Gastrocnemius medialis (tissue), 4 donors: ENCODE results near the gene PRDM8. TPM values are rescaled to one million over a fixed set of nuclear protein-coding genes. Genes with fewer than 3 reads are reported as not detected.

Experiments
- ATAC-seq, 2 donors: fragments of 150-250 bp; one replicate each; pipeline ENCODE4 v1.9.1; 2016
- DNase-seq, 2 donors: peaks; one replicate each; pipeline ENCODE4 v3.0.0-alpha.2; 2019
- H3K27ac ChIP-seq, 4 donors: fragments of 200-600 bp; sonication (generic); 1 replicate in 1 of 4; 2 replicates in 3 of 4; pipeline ENCODE4 v1.5.1; 2016 to 2018; ENCODE audit warnings: mild to moderate bottlenecking in 2 of 4, moderate library complexity in 1 of 4
- H3K27me3 ChIP-seq, 3 donors: fragments of 200-600 bp; sonication (generic) in 2 of 3; 1 replicate in 1 of 3; 2 replicates in 2 of 3; pipeline versions ENCODE4 v1.5.1 to v1.6.0; 2016 to 2019; ENCODE audit warnings: mild to moderate bottlenecking in 1 of 3, moderate library complexity in 1 of 3
- H3K36me3 ChIP-seq, 2 donors: fragments of 200-600 bp; sonication (generic) in 1 of 2; one replicate each; pipeline ENCODE4 v1.5.1; 2017 to 2018
- H3K4me1 ChIP-seq, 2 donors: fragments of 200-600 bp; sonication (generic) in 1 of 2; one replicate each; pipeline ENCODE4 v1.5.1; 2016 to 2017; ENCODE audit warnings: mild to moderate bottlenecking in 2 of 2
- H3K4me3 ChIP-seq, 4 donors: fragments of 200-600 bp; sonication (generic) in 3 of 4; 1 replicate in 1 of 4; 2 replicates in 3 of 4; pipeline ENCODE4 v1.5.1; 2016 to 2019; ENCODE audit warnings: mild to moderate bottlenecking in 2 of 4
- H3K9me3 ChIP-seq, 3 donors: fragments of 200-600 bp; sonication (generic) in 2 of 3; 1 replicate in 1 of 3; 2 replicates in 2 of 3; pipeline ENCODE4 v1.5.1; 2016 to 2019
- POLR2A ChIP-seq, 2 donors: fragments of 450-650 bp; IDR thresholded peaks; one replicate each; pipeline ENCODE4 v1.6.1; 2017; ENCODE audit warnings: antibody characterized with exemption in 2 of 2, mild to moderate bottlenecking in 2 of 2, moderate library complexity in 2 of 2
- in situ Hi-C, 4 donors: fragments of 200-750 bp; cut with MboI; loops; one replicate each; pipeline versions ENCODE4 v1.15.0 to v1.8.0; 2017; ENCODE audit warnings: low sequenced_read_pairs in 4 of 4
- intact Hi-C: fragments of 100-400 bp; cut with DNase I; formaldehyde crosslinking; loops from one replicate; pipeline ENCODE4 v1.15.1; 2023; ENCODE audit warnings: low total_unique reads
- total RNA-seq, 4 donors: library from RNA; depleted of rRNA; stranded (reverse); fragments of >200 nt; gene quantifications; one replicate each; pipeline versions ENCODE4 v1.1.0 to v1.2.3, GENCODE V29; 2016
- TF ChIP-seq, protein P1 (sequence below), 5 experiments: fragments of 450-650 bp in 3 of 5; fragments of 200-600 bp in 2 of 5; sonication (generic) in 2 of 5; IDR thresholded peaks in 4 of 5; conservative IDR thresholded peaks in 1 of 5; 1 replicate in 4 of 5; 2 replicates in 1 of 5; pipeline ENCODE4 v1.5.1; 2016 to 2019; ENCODE audit warnings: antibody characterized with exemption in 5 of 5, mild to moderate bottlenecking in 3 of 5, moderate library complexity in 3 of 5

PRDM8 gene
- total RNA-seq, 4 donors from 2014 or later: 0.24 to 2.7 (median 1.4) TPM

DNA sequence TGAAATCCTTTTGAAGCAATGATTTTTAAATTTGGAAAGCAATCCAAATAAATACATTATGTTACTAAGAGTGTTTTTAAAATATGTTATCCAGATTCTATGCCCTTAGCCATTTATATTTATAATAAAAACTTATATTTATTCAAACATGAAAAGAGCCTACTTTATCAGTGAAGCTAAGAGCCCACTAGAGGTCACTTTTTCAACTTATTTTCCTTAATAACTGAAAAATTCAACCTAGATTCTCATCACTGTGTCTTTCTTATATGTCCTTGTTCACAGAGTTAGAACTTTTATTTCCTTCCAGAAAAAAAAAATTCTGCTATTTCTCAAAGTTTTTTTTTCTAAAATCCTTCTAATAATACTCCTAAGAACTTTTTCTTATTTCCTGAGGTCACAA is 23.9 kb downstream of the PRDM8 start:
- Histone ChIP-seq H3K4me3 (no peak overlapping the region), H3K9me3 (no peaks in the 10 kb centered on the region), H3K27me3 (peaks cover 0 to 17% (median 5%) of the 10 kb centered on the region in 3 donors), H3K36me3 (no peaks in the 10 kb centered on the region), H3K4me1 (no peaks in the 10 kb centered on the region), H3K27ac (no peak overlapping the region)
- ATAC-seq: no peak
- intact Hi-C loops (no loop called here), in situ Hi-C loops (loop anchor here in 1 of 4 donors (25.0 kb wide), 1 partner anchor 1259 kb away; no protein-coding TSS in a partner anchor)
- DNase-seq: no peak
- TF ChIP-seq POLR2A (IDR thresholded peaks at IDR 0.05): no peak
- TF ChIP-seq, protein P1, sequence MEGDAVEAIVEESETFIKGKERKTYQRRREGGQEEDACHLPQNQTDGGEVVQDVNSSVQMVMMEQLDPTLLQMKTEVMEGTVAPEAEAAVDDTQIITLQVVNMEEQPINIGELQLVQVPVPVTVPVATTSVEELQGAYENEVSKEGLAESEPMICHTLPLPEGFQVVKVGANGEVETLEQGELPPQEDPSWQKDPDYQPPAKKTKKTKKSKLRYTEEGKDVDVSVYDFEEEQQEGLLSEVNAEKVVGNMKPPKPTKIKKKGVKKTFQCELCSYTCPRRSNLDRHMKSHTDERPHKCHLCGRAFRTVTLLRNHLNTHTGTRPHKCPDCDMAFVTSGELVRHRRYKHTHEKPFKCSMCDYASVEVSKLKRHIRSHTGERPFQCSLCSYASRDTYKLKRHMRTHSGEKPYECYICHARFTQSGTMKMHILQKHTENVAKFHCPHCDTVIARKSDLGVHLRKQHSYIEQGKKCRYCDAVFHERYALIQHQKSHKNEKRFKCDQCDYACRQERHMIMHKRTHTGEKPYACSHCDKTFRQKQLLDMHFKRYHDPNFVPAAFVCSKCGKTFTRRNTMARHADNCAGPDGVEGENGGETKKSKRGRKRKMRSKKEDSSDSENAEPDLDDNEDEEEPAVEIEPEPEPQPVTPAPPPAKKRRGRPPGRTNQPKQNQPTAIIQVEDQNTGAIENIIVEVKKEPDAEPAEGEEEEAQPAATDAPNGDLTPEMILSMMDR (IDR thresholded peaks at IDR 0.05 in 4 of 5, conservative IDR thresholded peaks at IDR 0.05 in 1 of 5): no peak

DNA sequence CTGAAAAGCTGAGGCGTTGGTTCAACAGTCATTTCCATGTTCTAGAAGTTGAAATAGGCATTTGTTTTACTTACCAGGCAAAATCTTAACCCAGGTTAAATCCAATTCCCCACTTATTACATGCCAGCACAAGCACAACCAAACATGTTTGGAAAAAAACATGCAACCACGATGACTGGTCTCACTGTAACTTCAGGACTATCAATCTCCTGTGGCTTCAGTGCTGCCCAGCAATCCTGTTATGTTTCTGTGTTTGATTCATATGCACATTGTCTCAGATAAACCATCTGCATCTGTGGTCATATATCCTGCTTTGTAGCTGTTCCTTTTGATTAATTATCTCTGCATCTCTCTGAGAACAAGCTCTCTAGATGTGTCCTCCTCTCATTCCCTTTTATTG is 28.3 kb downstream of the PRDM8 start:
- no peaks in the 10 kb centered on the region for H3K9me3 ChIP-seq
- ATAC-seq (no peak), DNase-seq (no peak)
- in situ Hi-C loops (no loop called here), intact Hi-C loops (no loop called here)
- H3K4me1 ChIP-seq: no peaks in the 10 kb centered on the region
- peaks cover 0 to 13% (median 5%) of the 10 kb centered on the region in 3 donors for H3K27me3 ChIP-seq
- H3K27ac ChIP-seq: no peak overlapping the region
- H3K36me3 ChIP-seq: no peaks in the 10 kb centered on the region
- TF ChIP-seq POLR2A (IDR thresholded peaks at IDR 0.05): no peak
- TF ChIP-seq, protein P1 (IDR thresholded peaks at IDR 0.05 in 4 of 5, conservative IDR thresholded peaks at IDR 0.05 in 1 of 5): no peak
- H3K4me3 ChIP-seq: no peak overlapping the region

DNA sequence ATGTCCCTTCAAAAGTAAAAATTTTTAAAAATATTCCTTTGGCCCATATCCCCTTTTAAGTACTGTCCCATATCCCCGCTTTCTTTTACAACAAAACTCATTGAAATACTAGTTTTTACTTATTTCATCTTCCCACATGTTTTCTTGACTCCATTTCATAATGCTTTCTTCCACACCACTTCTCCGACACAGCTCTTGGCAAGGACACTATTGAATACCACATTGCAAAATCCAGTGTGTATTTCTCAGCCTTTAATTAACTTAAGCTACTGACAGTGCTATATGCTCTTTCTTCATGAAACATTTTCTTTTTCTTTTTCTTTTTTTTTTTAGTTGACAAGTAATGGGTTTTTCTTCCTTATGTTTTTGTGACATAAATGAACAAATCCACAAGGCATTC is 28.8 kb downstream of the PRDM8 start:
- TF ChIP-seq POLR2A (IDR thresholded peaks at IDR 0.05): no peak
- TF ChIP-seq, protein P1 (IDR thresholded peaks at IDR 0.05 in 4 of 5, conservative IDR thresholded peaks at IDR 0.05 in 1 of 5): no peak
- no peaks in the 10 kb centered on the region for H3K4me1 ChIP-seq
- H3K36me3 ChIP-seq: no peaks in the 10 kb centered on the region
- H3K9me3 ChIP-seq: no peaks in the 10 kb centered on the region
- intact Hi-C loops: no loop called here
- no peak overlapping the region for H3K4me3 ChIP-seq
- peaks cover 0 to 13% (median 5%) of the 10 kb centered on the region in 3 donors for H3K27me3 ChIP-seq
- ATAC-seq (no peak), DNase-seq (no peak)
- H3K27ac ChIP-seq: no peak overlapping the region
- in situ Hi-C loops: no loop called here

DNA sequence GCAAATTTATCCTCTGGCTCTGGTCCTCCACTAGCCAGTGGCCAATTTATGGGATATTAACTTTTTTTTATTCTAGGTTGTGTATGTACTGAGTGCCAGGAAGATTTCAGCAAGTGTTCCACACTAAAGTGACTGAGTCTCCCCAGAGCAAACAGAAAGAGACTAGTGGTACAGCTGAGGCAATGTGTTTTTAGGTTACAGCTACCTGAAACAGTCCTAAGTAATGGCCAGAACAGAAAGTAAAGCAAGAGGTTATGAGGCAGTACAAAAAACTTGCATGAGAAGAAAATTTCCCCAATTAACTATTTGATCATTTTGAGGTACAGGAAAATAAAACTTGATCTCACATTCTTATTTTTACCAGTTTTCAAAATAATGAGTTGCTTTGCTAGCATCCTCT is 31.2 kb downstream of the PRDM8 start:
- ATAC-seq (no peak), DNase-seq (no peak)
- Histone ChIP-seq H3K27ac (no peak overlapping the region), H3K4me3 (no peak overlapping the region), H3K27me3 (peaks cover 0 to 12% (median 0%) of the 10 kb centered on the region in 3 donors), H3K9me3 (no peaks in the 10 kb centered on the region), H3K36me3 (no peaks in the 10 kb centered on the region), H3K4me1 (no peaks in the 10 kb centered on the region)
- in situ Hi-C loops: no loop called here
- TF ChIP-seq, protein P1 (IDR thresholded peaks at IDR 0.05 in 4 of 5, conservative IDR thresholded peaks at IDR 0.05 in 1 of 5): no peak
- no peak for TF ChIP-seq POLR2A (IDR thresholded peaks at IDR 0.05)
- intact Hi-C loops: no loop called here

DNA sequence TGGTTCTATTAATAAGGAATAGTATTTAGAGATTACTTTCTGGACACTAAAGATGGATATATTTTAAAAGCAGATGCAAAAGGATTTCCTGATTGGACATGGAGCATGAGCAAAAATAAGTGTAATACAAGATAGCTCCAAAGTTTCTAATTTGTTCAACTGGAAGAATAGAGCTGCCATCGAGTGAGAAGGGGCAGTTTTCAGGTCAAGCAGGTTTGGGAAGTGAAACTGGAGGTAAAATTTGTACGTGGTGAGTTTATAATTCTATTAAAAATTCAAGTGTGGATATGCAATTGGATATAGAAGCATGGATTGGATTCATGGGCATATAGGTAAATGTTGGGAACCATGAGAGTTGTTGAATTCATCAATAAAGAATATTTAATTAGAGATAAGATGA is 31.8 kb downstream of the PRDM8 start:
- Histone ChIP-seq H3K27me3 (peaks cover 0 to 12% (median 0%) of the 10 kb centered on the region in 3 donors), H3K4me1 (no peaks in the 10 kb centered on the region), H3K9me3 (no peaks in the 10 kb centered on the region), H3K36me3 (no peaks in the 10 kb centered on the region), H3K27ac (no peak overlapping the region), H3K4me3 (no peak overlapping the region)
- in situ Hi-C loops (no loop called here), intact Hi-C loops (no loop called here)
- ATAC-seq: no peak
- DNase-seq: no peak
- TF ChIP-seq, protein P1 (IDR thresholded peaks at IDR 0.05 in 4 of 5, conservative IDR thresholded peaks at IDR 0.05 in 1 of 5): no peak
- TF ChIP-seq POLR2A (IDR thresholded peaks at IDR 0.05): no peak
